ENCODE data around the gene TNPO3. TPM values are rescaled to one million over a fixed set of nuclear protein-coding genes. Genes with fewer than 3 reads are reported as not detected.

The TNPO3 gene
- total and polyA plus RNA-seq, 9 donors: 24.9 to 32.7 (median 29.9) TPM

DNA sequence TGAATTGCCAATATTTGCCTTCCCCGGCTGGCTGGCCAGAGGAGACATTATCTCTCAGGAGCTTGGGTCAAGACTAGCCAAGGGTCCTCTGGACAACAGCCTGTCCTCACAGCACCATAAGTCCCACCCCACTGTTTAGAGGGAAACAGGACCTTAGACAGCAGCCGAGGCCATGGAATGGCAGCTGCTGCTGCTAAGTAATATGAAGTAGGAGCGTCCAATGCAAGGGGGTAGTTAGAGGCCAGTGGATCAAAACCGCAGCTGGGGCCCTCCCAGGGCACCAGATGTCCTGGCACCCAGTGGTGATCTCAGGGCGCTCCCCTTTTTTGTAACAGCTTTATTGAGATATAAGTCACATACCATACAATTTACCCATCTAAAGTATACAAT, 131.5 kb downstream of the TNPO3 start:
- no peak for DNase-seq
- H3K27me3 ChIP-seq (ENCODE audit: control insufficient read depth, insufficient read depth, low read length): peaks cover 39% of the 10 kb centered on the region

DNA sequence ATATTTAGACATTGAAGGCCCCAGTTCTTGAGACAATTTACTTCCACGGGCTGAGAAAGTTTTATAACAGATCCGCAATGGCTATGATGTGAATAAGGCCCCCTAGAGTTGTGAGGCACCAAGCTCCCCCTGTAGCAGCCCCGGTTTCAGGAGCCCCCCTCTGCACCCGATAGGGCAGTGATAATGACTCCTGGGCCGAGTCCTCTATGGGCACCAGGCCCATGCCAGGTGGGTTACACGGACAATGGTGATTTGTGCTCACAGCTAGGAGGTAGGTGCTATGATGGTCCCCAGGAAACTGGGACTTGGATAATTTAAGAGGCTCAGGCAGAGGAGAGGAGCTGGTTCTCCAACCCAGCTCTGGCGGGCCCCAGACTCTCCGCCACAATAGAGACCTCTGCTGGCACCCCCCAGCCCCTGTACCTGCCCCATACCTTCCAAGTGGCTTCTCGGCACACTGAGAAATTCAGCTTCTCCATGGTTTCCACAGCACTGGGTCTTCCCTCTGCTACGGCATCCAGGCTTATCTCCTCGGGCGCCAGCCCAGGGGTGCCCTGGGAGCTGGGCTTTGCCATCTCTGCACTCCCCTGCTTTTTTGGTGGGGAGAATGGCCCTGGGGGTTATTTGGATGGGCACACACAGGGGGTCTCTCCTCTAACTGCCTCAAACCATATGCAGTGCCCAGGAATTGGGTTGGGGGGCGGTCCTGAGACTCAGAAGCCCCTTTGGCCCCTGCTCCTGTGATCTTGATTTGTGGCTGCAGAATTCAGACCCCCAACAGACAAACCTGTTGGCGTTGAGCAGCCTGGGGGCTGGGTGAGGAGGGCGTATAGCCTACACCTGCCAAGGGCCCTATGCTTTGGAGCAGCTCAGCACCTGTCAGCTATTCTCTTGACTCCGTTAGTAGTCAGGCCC, 132.2 kb downstream of the TNPO3 start:
- Histone ChIP-seq H3K4me1 (ENCODE audit: control insufficient read depth, insufficient read depth, low read length) (peaks cover 7% of the 10 kb centered on the region), H3K9me3 (replicated peaks; ENCODE audit: control insufficient read depth, low read depth, low read length) (no peaks in the 10 kb centered on the region), H3K27ac (ENCODE audit: low read length) (no peak overlapping the region), H3K27me3 (ENCODE audit: control insufficient read depth, insufficient read depth, low read length) (peaks cover 45% of the 10 kb centered on the region), H3K4me3 (ENCODE audit: low read length) (no peak overlapping the region), H3K36me3 (ENCODE audit: control insufficient read depth, insufficient read depth, low read length) (no peaks in the 10 kb centered on the region)
- WGBS (ENCODE audit: insufficient coverage): 69% methylated on average over 10 of the region's 16 CpGs
- no peak for DNase-seq

More for the DNA sequence above, 131.5 kb downstream of the TNPO3 start:
- no peaks in the 10 kb centered on the region for H3K36me3 ChIP-seq (ENCODE audit: control insufficient read depth, insufficient read depth, low read length)
- no peak overlapping the region for H3K4me3 ChIP-seq (ENCODE audit: low read length)
- no peaks in the 10 kb centered on the region for H3K9me3 ChIP-seq (replicated peaks; ENCODE audit: control insufficient read depth, low read depth, low read length)
- H3K4me1 ChIP-seq (ENCODE audit: control insufficient read depth, insufficient read depth, low read length): peaks cover 7% of the 10 kb centered on the region
- H3K27ac ChIP-seq (ENCODE audit: low read length): no peak overlapping the region
- WGBS (ENCODE audit: insufficient coverage): 100% methylated on average over 1 of the region's 5 CpGs

DNA sequence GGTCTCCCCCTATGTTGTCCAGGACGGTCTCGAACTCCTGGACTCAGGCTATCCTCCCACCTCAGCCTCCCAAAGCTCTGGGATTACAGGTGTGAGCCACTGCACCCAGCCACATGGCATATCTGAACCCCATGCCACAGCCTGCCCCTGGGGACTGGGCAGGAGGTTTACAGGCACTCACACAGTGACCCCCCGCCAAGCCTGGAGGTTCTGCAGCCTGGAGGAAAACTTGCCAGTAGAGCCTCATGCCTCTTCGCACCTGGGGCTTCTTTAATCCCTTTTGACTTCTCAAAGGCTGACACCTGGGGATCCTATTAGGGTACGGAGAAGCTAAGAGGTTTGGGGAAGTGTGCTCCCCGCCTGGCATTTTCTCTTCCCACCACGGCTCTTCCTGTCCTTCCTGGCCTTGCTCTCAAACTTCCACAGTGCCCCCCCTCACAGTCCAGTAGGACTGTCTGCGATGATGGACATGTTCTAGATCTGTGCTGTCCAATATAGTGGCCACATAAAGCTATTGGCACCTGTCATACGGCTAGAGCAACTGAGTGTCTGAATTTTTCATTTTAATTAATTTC, 133.0 kb downstream of the TNPO3 start:
- DNase-seq: no peak

DNA sequence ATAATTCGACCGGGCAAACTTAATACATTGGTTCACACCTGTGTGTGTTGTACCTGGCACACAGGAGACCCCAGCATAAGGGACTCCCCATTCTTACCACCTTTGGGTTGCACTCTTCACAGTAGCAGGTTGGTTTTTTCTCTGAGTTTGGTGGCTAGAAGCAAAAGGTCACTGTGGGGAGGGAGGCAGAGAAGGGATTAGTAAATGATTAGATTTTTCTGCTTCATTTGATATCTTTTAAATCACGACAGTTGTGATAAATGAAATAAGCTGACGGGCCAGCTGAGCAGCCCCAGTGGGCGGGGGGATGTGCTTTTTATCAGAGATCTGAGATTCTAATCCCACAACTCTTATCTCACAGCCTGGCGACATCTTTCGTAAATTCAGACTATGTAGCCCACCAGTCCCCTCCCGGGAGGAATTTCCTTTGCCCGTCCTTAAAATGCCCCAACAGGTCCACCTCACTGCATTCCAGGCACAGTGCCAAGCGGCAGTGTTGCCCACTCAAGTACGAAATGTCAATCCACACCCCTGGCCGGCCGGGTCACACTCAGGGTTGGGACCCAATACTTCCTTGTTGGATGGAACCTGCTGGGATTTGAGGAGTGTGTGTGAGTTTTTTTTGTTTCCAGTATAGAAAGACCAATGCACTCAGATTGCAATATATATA, 133.9 kb downstream of the TNPO3 start:
- 76% methylated on average over 6 of the region's 13 CpGs for WGBS (ENCODE audit: insufficient coverage)
- Histone ChIP-seq H3K27me3 (ENCODE audit: control insufficient read depth, insufficient read depth, low read length) (peaks cover 58% of the 10 kb centered on the region), H3K4me3 (ENCODE audit: low read length) (no peak overlapping the region), H3K4me1 (ENCODE audit: control insufficient read depth, insufficient read depth, low read length) (peaks cover 7% of the 10 kb centered on the region), H3K27ac (ENCODE audit: low read length) (no peak overlapping the region), H3K36me3 (ENCODE audit: control insufficient read depth, insufficient read depth, low read length) (no peaks in the 10 kb centered on the region), H3K9me3 (replicated peaks; ENCODE audit: control insufficient read depth, low read depth, low read length) (no peaks in the 10 kb centered on the region)
- DNase-seq: no peak

More for the DNA sequence above, 133.0 kb downstream of the TNPO3 start:
- Histone ChIP-seq H3K27me3 (ENCODE audit: control insufficient read depth, insufficient read depth, low read length) (peaks cover 49% of the 10 kb centered on the region), H3K4me3 (ENCODE audit: low read length) (no peak overlapping the region), H3K36me3 (ENCODE audit: control insufficient read depth, insufficient read depth, low read length) (no peaks in the 10 kb centered on the region), H3K9me3 (replicated peaks; ENCODE audit: control insufficient read depth, low read depth, low read length) (no peaks in the 10 kb centered on the region), H3K4me1 (ENCODE audit: control insufficient read depth, insufficient read depth, low read length) (peaks cover 7% of the 10 kb centered on the region), H3K27ac (ENCODE audit: low read length) (no peak overlapping the region)
- 86% methylated on average over 5 of the region's 9 CpGs for WGBS (ENCODE audit: insufficient coverage)

DNA sequence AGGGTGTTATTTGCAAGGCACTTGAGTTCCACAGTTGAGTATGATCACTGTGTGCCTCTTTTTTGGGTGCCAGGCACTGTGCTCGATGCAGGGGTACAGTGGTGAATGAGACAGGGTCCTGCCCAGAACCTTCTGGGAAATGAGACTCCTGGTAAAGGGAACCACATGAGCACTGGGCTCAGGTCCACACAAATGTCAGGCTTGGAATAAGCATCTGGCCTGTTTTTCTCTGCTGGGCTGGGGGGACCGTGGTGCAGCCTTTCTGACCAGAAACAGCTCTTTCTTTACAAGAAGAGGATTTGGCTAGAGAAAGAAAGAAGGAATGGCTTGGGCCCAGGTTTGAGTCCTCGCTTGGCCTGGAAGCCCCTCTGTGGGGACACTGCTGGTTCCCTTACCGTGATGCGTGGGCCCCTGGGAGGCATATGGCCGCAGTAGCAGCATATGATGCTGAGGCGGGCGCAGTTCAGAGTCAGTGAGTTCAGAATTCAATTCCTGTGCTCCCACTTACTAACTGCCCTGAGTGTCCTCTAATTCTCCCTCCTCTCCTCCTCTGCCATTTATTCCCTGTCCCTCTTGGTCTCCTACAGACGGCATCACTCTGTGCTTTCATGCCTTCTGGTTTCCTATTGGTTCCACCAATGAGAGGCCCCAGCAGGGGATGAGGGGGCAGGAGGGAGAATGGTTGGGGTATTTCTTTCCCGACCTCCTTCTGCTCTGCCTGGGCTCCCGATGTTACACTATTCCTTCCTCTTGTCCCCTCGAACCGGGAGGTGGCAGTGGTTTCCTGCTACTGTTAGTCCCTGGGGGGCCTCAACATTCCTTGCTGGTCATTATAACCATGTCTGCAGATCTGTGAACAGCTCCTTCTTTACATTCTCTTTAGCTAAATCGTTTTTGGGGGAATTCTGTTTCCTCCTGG, 134.8 kb downstream of the TNPO3 start:
- peak; percentile 53 for DNase-seq
- H3K4me1 ChIP-seq (ENCODE audit: control insufficient read depth, insufficient read depth, low read length): peaks cover 10% of the 10 kb centered on the region
- no peaks in the 10 kb centered on the region for H3K36me3 ChIP-seq (ENCODE audit: control insufficient read depth, insufficient read depth, low read length)
- peaks cover 68% of the 10 kb centered on the region for H3K27me3 ChIP-seq (ENCODE audit: control insufficient read depth, insufficient read depth, low read length)
- no peak overlapping the region for H3K4me3 ChIP-seq (ENCODE audit: low read length)
- H3K27ac ChIP-seq (ENCODE audit: low read length): no peak overlapping the region
- H3K9me3 ChIP-seq (replicated peaks; ENCODE audit: control insufficient read depth, low read depth, low read length): no peaks in the 10 kb centered on the region
- 45% methylated on average over 8 of the region's 14 CpGs for WGBS (ENCODE audit: insufficient coverage)

DNA sequence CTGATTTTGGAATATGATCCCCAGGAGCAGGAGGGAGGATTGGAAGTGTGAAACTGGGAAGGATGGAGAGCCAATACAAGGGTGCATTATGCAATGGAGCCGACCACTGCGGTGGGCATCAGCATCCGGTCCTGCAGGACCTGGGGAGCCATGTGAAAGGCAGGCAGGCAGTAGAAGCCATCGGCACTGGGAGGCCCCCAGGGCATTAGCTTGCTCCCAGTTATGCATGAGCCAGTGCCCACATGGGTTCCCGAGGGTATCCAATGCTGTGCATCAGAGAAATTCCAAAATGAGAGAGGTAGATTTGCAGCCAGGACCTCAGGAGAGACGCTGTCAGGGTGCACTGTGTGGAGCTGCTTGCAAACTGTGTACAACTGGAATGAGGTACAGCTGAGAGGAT, 135.7 kb downstream of the TNPO3 start:
- Histone ChIP-seq H3K4me3 (ENCODE audit: low read length) (no peak overlapping the region), H3K36me3 (ENCODE audit: control insufficient read depth, insufficient read depth, low read length) (no peaks in the 10 kb centered on the region), H3K9me3 (replicated peaks; ENCODE audit: control insufficient read depth, low read depth, low read length) (no peaks in the 10 kb centered on the region), H3K4me1 (ENCODE audit: control insufficient read depth, insufficient read depth, low read length) (peaks cover 10% of the 10 kb centered on the region), H3K27me3 (ENCODE audit: control insufficient read depth, insufficient read depth, low read length) (peaks cover 76% of the 10 kb centered on the region), H3K27ac (ENCODE audit: low read length) (no peak overlapping the region)
- 81% methylated on average over 6 of the region's 6 CpGs for WGBS (ENCODE audit: insufficient coverage)
- DNase-seq: no peak

DNA sequence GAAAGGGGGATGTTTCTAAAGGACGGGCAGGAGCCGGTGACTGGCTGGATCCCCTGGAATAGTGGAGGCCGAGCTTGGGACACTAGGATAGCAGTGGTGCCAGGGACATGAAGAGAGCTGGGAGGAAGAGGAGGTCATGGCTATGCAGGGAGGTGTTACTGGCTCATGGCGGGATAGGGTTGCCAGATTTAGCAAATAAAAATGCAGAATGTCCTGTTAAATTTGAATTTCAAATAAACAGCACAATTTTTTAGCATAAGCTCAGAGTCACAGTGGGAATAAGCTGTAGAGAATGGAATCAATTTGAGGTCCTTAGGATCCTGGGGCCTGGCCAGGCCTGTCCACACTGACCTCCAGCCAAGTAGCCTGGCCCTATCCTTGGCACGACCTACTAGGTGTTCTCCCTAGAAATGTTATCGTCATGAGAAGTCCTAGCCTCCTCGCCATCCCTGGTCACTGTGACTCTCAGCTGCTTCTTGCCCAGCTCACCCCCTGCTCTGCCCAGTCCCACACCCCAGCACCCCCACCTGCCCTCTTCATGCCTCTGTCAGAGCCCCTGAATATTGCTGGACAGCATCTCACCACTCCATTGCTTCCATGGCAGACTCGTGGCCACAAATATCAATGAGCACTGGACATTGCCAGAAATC, 136.8 kb downstream of the TNPO3 start:
- 72% methylated on average over 7 of the region's 8 CpGs for WGBS (ENCODE audit: insufficient coverage)

DNA sequence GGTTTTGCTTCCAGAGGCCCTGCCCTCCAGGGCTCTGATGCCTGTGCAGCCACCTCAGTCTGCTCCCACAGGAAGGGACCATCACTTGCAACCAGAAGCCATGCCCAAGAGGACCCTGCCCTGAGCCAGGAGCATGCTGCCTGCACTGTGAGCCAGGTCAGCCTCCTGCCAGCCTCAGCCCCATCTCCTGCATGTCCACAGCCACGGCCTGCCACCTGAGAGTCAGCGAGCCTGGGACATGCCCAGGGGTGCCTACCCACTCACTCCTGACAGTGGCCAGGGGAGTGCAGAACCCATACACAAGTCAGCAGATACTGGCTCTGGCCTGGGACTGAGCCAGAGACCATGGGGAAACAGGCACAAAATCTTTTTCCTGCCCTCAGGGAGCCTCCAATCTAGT, 137.8 kb downstream of the TNPO3 start:
- no peaks in the 10 kb centered on the region for H3K9me3 ChIP-seq (replicated peaks; ENCODE audit: control insufficient read depth, low read depth, low read length)
- DNase-seq: no peak
- no peaks in the 10 kb centered on the region for H3K36me3 ChIP-seq (ENCODE audit: control insufficient read depth, insufficient read depth, low read length)
- peaks cover 10% of the 10 kb centered on the region for H3K4me1 ChIP-seq (ENCODE audit: control insufficient read depth, insufficient read depth, low read length)
- no peak overlapping the region for H3K27ac ChIP-seq (ENCODE audit: low read length)
- WGBS (ENCODE audit: insufficient coverage): no CpG with 5 or more reads among the region's 2 CpGs
- no peak overlapping the region for H3K4me3 ChIP-seq (ENCODE audit: low read length)
- peaks cover 76% of the 10 kb centered on the region for H3K27me3 ChIP-seq (ENCODE audit: control insufficient read depth, insufficient read depth, low read length)

More for the DNA sequence above, 136.8 kb downstream of the TNPO3 start:
- H3K4me1 ChIP-seq (ENCODE audit: control insufficient read depth, insufficient read depth, low read length): peaks cover 10% of the 10 kb centered on the region
- no peak overlapping the region for H3K27ac ChIP-seq (ENCODE audit: low read length)
- H3K27me3 ChIP-seq (ENCODE audit: control insufficient read depth, insufficient read depth, low read length): peaks cover 81% of the 10 kb centered on the region
- no peak overlapping the region for H3K4me3 ChIP-seq (ENCODE audit: low read length)
- H3K9me3 ChIP-seq (replicated peaks; ENCODE audit: control insufficient read depth, low read depth, low read length): no peaks in the 10 kb centered on the region
- DNase-seq: no peak
- H3K36me3 ChIP-seq (ENCODE audit: control insufficient read depth, insufficient read depth, low read length): no peaks in the 10 kb centered on the region

DNA sequence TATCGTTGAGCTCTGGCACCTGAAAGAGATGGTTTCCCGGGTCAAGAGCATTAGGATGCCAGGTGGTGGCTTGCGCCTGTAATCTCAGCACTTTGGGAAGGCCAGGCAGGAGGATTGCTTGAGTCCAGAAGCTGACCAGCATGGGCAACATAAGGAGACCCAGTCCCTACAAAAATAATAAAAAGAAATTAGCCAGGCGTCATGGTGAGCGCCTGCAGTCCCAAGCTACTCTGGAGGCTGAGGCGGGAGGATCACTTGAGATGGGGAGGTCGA, 138.3 kb downstream of the TNPO3 start:
- WGBS (ENCODE audit: insufficient coverage): 84% methylated on average over 5 of the region's 7 CpGs
- Histone ChIP-seq H3K27me3 (ENCODE audit: control insufficient read depth, insufficient read depth, low read length) (peaks cover 76% of the 10 kb centered on the region), H3K36me3 (ENCODE audit: control insufficient read depth, insufficient read depth, low read length) (no peaks in the 10 kb centered on the region), H3K27ac (ENCODE audit: low read length) (no peak overlapping the region), H3K9me3 (replicated peaks; ENCODE audit: control insufficient read depth, low read depth, low read length) (no peaks in the 10 kb centered on the region), H3K4me3 (ENCODE audit: low read length) (no peak overlapping the region), H3K4me1 (ENCODE audit: control insufficient read depth, insufficient read depth, low read length) (peaks cover 12% of the 10 kb centered on the region)
- no peak for DNase-seq
